HG02885 (cell line): ENCODE measurements around the gene HRH1.
"Not testable (repeated sequence)": the region's sequence is repeated elsewhere in the genome, so short reads cannot be mapped to it uniquely, and the experiment has no call there.

Experiments used
- ATAC-seq: cut with Tn5 transposase; IDR thresholded peaks from one replicate; pipeline ENCODE4 v1.9.1; 2021; ENCODE audit warnings: mild to moderate bottlenecking; ENCODE audit not compliant: unreplicated experiment, poor library complexity

Gene HRH1

DNA sequence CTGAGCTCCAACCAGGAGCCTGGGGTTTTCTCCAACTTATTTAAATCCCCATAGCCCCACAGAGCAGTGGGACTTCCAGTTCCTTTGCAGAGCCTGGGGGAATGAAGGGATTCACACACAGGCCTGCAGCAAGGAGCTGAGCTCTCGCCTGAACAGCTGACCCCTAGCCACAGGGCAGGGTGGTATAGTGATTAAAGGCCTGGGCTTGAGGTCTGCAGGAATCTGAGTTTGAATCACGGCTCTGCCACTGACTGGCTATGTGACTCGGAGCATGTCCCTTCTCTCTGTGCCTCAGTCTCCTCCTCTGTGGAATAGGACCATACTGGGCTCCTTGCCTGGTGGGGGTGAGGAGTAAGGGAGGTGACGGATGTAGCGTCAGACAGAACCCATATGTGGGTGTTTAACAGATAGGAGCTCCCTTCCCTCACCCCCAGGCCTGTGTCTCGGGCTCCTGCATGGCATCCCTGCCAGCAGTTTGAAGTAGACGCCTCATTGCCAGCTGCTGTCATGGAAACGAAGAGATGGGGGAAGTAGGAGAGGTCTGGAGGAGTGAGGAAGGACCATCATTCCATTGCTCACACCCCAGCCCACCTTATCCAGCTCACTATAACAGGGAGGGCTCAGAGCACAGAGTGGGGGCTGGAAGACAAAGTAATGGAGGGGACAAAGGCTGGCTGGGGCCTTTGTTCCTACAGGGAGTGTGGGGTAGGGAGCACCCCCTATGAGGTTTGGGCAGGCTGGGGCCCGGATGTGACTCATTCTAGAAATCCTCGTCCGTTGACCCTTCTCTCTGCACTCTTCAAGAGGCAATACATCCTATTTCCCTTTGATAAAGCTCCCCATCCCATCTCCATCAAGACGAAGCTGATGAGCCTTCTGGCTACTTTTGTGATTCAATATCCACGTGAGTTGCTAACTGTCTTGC is 14.8 kb downstream of the HRH1 start:
- ATAC-seq = no peak

DNA sequence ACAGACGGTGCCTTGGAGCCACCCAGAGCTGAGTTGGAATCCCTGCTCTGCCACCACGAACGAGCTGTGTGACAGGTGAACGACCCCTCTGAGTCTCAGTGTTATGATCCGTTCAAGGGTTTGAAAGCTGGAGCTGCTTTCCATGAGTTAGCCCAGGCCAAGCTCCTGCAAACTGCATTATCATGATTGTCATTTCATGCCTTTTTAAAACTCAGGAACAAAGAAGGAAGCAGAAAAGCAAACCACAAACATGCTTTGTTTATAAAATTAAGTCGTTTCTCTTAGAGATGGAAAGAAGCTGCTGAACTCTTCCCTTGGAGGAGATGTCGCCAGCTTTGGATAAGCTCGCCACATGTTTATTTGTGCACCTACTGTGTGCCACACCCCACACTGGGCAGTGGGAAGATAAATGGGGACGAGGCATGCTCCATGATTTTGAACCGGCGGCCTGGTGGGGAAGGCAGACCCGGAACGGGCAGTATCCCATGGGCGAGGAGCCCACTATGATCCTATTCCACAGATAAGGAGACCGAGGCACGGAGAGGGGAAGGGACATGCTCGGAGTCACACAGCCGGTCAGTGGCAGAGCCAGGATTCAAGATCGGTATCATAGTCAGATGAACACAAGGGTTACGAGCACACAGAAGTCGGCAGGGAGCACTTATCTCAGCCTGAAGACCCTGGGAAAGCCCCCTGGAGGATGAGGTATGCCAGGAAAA is 15.9 kb downstream of the HRH1 start:
- no peak for ATAC-seq

GRCh38 chr3:11172096-11172690 is 17.9 kb downstream of the HRH1 start:
- ATAC-seq = no peak

DNA sequence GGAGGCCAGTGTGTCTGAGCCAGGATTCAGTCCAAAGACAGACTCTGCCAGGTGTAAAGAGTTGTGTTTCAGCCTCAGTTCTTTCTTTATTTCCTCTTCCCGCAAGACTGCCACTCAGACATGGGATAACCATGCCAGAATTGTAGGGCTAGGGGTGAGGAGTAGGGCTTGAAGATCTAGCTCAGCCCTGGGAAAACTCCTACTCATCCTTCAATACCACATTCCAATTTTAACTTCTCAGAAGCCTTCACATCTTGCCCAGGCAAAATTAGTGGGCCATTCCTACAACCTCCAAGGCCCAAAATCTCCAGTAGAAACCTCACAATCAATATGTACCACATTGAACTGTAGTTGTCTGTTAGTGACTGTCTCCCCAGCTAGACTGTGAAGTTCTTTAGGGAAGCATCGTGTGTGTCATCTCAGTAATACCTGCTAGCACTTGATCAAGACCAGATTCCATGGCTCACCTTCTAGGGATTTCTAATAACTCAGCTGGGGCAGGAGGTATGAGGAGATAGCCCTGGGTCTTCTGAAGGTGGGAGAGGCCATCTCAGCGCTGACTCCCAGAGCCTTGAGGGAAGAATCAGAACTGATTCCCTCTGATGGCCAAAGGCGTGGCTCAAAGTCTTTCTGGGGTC is 19.7 kb downstream of the HRH1 start:
- no peak for ATAC-seq

GRCh38 chr3:11178421-11178820 is 24.1 kb downstream of the HRH1 start:
- ATAC-seq = no peak

DNA sequence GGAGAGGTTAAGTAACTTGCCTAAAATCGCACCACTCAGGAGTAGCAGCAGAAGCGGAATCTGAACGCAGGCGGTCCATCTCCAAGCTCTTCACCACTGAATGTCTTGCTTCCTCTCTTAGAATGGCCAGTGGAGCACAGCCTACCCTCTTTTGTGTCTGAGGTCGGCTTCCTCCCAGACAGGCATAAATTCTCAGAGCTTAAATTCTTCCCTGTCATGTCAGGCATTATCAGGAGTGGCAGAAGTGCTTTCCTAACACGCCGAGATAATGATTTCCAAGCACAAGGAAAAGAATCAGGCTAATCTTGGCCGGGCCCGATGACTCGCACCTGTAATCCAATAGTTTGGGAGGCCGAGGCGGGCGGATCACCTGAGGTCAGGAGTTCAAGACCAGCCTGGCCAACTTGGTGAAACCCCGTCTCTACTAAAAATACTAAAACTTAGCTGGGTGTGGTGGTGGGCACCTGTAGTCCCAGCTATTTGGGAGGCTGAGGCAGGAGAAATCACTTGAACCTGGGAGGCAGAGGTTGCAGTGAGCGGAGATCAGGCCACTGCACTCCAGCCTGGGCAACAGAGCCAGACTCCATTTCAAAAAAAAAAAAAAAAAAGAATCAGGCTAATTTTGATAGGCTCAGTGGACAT is 30.2 kb downstream of the HRH1 start:
- not testable (repeated sequence) for ATAC-seq

- no peak for ATAC-seq
These were observed 30.9 kb downstream of the HRH1 start for GRCh38 chr3:11185144-11185543.

- ATAC-seq = no peak
These were observed 31.4 kb downstream of the HRH1 start for GRCh38 chr3:11185564-11186317.

DNA sequence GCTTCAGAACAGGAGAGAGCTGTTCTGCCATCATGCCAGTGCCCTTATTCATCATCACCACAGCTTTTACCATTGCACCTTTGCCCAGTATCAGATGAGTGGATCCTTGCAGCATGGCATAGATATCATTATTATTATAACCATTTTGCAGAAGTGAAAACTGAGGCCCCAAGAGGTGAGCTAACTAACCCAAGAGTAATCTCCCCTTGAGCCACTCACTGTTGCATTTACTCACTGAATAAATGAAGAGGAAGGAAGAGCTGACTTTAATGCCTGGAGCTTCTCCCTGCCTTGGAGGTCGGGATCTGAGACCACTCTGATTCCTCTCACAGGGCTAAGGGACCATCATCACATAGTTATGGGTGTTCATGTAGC is 32.0 kb downstream of the HRH1 start:
- no peak for ATAC-seq

GRCh38 chr3:11186771-11187191 is 32.5 kb downstream of the HRH1 start:
- ATAC-seq = no peak

DNA sequence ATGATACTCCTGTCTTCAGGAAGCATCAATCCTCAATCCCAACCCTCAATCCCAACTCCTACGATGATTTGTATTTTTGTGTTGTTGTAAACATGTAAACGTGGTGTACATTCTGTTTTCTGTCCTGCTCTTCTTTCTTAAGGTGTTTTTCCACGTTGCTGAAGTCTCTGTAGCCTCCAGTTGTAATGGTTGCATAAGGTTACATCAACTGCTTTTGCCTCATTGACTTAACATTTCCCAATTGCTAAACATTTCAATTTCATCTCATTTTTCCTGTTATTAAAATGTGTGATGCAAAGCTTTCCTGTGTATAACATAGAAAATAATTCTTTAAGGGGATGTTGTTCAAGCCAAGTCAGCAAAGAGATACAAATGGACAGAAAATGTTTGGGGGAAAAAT is 33.4 kb downstream of the HRH1 start:
- no peak for ATAC-seq

DNA sequence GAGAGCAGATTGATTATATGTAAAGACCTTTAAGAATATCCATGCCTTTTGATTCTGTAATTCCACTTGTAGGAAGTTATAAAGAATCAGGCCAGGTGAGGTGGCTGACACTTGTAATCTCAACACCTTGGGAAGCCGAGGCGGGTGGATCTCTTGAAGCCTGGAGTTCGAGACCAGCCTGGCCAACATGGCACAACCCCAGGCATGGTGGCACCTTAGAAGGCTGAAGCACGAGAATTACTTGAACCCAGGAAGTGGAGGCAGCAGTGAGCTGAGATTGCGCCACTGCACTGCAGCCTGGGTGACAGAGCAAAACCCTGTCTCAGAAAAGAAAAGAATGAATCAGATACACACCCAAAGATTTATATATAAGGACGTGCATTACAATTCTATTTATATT is 33.9 kb downstream of the HRH1 start:
- ATAC-seq = no peak

GRCh38 chr3:11195201-11195600 is 40.9 kb downstream of the HRH1 start:
- no peak for ATAC-seq

DNA sequence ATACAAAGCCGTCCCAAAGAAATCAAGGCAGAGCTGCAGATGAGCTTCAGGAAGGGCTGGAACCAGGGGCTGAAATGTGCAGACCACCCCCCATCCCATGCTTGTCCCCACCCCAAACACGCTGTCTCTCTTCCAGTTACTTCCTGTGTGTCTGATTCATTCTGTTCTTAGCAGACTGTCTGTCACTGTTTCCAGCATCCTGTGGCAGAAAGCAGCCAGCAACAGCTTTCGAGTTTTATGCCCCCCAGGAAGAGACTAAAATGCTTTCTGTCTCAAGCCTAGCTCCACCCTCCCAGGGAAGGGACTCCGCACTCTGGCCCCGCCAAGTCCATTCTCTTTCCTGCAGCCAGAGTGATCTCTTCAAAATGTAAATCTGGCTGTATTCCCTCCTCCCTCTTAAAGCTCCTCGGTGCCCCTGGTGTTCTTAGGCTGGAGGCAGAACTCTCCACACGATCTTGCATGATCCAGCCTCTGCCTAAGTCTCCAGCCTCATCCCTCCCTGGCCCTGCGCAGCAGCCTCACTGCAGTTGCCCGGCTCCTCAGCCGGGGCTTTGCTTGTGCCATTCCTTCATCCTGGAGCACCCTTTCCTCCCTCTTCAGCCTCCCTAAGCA is 41.5 kb downstream of the HRH1 start:
- no peak for ATAC-seq

DNA sequence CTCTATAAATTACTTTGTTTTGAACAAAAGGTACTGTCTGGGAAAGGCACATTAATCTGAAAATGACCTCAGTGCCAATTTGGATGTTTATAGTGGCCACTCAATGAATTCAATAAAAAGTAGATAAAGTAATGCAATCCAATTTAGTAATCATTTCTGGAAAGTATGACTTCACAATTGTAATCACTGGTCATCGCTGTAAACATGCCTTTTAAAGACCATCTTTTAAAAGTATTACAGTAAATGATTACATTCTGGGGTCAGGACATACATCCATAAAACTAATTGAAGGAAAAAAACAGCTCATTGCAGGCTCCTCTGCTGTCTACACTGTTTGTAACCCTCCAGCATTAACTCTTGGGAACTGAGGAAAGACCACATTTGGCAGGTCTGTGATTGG is 43.2 kb downstream of the HRH1 start:
- ATAC-seq = no peak

- ATAC-seq = no peak
These were observed 43.8 kb downstream of the HRH1 start for GRCh38 chr3:11198070-11198469.

DNA sequence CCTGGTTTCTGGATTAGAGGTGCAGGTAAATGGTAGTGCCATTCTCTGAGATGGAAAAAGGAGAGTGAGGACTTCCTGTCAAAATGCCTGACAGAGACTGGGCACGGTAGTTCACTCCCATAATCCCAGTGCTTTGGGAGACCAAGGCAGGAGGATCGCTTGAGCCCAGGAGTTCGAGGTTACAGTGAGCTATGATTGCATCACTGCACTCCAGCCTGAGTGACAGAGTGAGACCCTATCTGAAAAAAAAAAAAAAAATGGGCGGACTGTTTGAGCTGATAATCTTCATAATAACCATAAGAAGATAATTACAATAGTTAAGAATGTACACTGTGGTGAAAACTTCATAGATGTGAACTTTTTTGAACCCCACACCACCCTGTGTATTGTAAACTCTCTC is 44.2 kb downstream of the HRH1 start:
- ATAC-seq = no peak

- no peak for ATAC-seq
These were observed 45.9 kb downstream of the HRH1 start for GRCh38 chr3:11199902-11200845.
